ENCODE measurements around the gene ESD.
"Not testable (repeated sequence)": the region's sequence is repeated elsewhere in the genome, so short reads cannot be mapped to it uniquely, and the experiment has no call there.

Gene ESD

DNA sequence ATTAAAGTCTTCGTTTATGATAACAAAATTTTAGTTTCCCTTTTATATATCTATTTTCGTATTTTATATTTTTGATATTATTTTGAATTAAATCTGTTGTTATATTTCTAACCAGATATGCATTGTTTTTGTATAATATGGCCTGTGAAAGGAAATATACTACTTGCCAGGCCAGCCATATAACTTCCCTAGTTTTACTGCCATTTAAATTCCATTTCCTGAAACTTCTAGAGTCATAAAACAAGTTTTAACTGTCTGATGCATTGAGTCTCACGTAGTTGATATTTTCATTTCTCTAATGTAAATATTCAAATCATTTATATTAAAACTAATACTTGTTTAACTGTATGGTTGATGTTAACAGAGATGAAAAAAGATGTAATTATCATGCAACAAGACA, 13.5 kb downstream of the ESD start:
- DNase-seq: no peak

DNA sequence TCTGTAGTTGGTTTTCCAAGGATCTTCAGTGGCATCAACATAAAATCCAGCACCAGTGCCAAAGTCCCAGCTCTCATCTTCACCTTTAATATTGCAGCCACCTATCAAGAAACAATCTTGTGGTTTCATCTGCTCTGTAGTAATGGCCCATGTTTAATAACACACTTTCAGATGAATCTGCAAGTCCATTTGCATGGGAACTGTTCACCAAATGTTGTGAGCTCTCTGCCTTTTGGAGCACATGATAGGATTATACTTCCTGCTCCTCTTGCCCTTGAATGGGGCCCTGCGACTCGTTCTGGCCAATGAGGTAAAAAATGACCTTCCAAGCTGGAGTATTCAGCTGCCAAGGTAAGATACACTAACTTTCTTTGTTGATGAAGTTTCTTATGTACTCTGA, 14.3 kb downstream of the ESD start:
- DNase-seq: no peak

DNA sequence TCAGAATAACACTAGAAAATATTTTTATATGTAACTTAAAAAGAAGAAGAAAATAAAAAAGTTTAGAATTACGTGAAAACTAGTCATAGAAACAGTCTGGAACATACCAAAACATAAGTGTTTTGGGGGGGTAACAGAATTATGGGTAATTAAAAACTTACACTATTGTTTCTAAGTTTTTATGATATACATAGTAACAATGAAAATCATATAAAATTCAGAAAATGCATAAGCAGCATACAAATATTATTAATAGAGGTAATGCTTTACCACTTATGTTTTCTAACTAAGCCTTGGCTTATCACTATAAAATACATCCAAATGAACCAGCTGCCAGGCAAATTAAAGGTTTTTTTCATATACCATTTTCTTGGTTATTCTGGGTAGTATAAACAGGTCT, 14.9 kb downstream of the ESD start:
- DNase-seq: no peak

DNA sequence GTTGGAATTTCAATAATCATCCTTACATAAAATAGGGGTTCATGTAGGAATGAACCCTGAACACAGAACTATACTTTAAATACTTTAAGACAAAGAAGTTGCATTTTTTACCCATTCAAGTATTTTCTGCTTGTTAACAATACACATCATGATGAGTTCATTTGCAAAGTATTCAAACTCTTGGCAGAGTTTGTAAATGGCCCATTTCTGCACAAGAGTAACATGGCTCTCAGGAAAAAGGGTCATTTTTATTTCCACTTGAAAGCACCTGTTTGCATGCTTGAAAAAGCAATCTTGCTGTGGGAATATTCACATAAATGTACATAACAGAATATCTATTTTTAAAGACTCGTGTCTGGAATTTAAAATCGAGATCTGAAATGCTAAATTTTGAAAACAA, 18.1 kb downstream of the ESD start:
- DNase-seq: no peak

DNA sequence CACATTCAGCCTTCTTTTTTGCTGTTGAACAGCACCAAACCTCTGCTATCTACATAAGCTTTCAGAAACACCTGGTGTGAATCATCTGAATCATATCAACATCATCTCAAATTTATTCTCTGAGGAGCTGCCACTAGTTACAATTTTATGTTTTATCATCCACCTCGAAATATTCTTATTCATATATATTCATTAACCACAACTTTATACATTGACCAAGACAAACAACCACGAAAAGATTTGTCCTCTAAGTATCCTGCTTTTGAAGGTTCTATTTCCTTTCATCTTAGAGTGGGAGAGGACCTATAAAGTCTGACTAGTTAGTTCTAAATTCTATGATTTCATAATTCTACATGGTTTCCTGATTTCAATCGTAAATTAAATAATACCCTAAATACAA, 18.9 kb downstream of the ESD start:
- no peak for DNase-seq

DNA sequence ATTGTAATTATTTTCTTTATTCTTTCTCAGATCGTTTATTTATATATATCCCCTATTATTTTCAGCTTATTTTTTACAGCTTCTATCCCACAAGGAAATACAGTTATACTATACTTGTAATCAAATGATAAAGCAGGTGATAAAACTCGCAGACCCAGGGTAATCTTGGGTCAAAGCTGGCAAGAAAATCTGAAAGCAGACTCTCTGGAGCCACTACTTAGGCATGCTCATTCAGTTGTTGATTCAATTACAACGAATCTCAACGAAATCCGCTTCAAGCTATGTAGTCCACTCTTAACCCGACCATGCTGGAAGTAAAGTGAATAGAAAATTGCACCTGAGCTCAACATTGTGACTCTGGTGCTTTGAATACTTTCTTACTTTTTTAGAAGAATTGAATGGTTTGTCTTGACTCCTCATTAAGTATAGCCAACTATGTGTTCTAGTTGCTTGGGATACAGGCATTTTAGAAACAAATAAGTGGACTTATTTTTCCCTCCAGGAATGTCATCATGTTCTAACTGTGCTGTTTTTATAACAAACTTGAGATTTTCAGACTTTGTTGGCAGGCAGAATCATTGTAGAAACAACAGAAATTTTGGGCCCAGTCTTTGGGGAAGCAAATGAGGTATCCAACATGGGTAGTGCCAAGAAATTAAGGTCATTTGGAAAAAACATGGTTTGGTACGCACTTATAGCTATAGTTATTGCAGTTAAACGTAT, 21.4 kb downstream of the ESD start:
- no peak for DNase-seq

- DNase-seq: no peak
These were observed 23.4 kb downstream of the ESD start for GRCh38 chr13:46773541-46773940.

- DNase-seq: no peak
These were observed 25.3 kb downstream of the ESD start for GRCh38 chr13:46771693-46772092.

DNA sequence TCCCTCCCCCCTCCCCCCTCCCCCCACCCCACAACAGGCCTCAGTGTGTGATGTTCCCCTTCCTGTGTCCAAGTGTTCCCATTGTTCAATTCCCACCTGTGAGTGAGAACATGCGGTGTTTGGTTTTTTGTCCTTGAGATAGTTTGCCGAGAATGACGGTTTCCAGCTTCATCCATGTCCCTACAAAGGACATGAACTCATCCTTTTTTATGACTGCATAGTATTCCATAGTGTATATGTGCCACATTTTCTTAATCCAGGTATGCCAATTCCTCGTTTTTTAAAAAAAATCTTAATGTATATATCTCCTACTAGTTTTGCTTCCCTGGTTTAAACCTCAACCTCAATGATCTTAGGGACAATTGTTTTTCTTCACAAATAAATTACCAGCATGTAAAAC, 27.0 kb downstream of the ESD start:
- not testable (repeated sequence) for DNase-seq

GRCh38 chr13:46761866-46762265, 35.1 kb downstream of the ESD start:
- no peak for DNase-seq

DNA sequence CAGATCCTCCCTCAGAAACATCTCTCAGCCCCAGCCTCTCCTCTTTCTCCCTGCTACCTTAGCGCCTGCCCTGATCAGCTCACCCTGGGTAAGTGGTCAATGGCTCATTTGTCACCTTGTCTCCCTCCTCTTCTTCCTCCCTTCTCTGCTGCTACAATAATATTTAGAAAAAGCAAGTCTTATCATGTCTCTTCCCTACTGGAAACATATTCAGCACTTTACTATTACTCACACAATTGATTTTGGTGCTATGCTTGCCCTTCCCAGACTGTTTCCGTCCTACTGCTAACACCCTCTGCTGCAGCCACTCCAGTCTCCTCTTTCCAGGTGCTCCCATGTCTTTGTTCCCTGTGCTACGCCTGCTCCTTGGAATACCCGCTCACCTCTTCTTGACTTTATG, 35.8 kb downstream of the ESD start:
- DNase-seq: no peak

DNA sequence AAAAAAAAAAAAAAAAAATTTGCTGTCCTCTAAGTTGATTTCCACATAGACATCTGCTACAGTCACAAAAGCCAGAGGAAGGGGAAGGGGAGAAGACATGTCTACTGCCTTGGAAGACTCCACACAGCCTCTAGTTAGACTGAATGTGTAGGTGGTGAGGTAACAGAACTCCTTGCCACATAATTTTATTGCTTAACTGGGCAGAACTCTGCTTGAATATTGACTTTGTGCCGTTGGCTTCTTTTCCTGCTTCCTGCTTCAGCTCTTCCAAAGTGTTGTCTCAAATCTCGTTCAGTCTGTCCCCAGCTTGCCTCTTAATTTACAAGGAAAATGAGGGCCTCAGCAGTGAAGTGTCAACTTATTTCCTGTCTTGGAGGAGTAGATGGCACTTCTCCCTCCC, 37.1 kb downstream of the ESD start:
- no peak for DNase-seq

DNA sequence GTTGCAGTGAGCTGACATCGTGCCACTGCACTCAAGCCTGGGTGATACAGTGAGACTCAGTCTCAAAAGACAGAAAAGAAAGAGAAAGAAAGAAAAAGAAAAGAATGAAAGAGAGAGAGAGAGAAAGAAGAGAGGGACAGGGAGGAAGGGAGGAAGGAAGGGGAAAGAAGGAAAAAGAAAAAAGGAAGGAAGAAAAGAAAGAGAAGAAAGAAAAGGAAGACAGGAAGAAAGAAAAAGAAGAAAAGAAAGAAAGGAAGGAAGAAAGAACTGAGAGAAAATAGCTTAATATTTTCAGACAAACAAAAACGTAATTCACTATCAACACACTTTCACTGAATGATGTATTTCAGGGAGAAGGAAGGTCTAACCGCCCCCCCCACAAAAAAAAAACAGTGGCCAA, 39.3 kb downstream of the ESD start:
- DNase-seq: no peak

DNA sequence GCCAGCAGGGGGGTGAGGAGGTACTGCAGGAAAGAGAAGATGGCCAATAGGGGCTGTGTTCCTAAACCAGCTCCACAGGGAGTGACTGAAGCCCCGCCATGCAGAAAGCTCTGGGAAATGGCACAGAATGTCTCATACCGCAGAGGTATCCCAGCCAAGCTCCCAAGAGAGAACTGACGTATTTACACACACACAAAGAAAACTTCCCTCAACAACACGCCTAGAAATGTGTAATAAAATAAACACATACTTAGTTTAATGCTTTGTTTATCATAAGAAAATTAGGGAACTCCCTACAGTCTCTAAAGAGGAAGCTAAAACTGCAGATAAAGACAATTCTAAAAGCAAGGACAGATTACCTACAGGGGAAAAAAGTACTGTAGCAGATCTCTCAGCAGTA, 40.0 kb downstream of the ESD start:
- DNase-seq: no peak

GRCh38 chr13:46755508-46755907, 41.5 kb downstream of the ESD start:
- not testable (repeated sequence) for DNase-seq

DNA sequence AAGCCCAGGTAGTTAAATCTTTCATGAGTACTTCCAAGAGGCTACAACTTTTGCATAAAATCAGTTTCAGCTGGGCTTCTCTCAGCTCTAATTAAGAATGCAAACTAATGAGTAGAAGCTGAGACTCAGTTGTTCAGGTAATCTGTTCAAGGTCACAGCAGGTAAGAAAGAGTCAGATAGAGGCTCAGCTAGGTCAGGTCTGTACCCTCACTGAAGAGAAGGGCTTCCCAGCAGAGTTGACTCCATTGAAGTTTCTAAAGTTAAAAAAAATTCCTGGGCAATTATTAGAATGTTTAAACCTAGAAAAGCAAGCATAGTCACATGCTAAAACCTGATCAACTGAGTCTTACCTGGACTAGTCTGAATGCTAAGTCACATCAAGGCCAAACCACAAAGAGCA, 42.1 kb downstream of the ESD start:
- DNase-seq: no peak

DNA sequence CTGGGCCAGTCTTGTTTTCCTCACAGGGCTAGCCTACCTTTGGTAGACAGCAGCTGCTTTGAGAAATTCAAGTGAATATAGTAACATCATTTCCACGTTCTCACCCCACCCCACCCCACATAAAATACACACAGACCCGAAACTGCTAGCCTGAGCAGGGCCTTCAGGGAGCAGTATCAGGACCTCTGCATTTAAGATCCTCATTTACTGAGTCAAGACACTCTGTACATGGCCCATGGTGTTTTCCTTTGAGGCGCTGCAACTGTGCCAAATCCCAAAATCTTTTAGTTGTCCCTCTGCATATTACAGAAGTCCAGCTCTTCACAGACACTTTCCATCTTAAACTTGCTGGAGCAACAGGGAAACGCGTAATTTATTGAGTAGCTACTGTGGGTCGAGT, 43.0 kb downstream of the ESD start:
- DNase-seq: no peak

DNA sequence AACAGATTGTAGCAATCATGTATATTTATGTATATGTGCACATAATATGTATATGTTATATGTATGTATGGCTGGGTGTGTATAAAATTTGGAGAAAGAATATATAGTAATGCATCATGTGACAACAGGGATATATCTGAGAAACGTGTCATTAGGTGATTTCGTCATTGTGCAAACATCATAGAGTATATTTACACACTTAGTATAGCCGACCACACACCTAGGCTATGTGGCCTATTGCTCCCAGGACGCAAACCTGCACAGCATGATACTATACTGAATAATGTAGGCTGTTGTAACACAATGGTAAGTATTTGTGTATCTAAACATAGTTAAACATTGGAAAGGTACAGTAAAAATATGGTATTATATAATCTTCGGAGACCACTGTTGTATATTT, 43.8 kb downstream of the ESD start:
- no peak for DNase-seq

GRCh38 chr13:46751811-46752635, 44.9 kb downstream of the ESD start:
- DNase-seq: peak; percentile 65

DNA sequence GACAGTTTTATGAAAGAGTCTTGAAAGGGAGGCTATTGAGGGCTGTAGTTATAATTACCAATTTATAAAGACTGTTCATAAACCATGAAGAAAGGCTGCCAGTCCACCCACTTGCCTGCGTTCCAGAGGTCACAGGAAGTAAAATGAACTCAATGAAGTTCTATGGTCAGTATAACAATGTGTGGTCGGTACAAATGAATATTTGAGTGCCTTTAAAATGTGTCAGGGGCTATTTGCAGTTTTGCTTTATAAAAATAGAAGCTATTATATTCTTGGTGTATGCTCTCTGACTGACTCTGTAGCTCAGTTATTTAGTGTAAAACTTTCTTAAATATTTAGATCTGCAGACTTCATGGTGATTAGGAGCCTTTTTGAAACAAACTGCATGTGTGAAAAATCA, 47.0 kb downstream of the ESD start:
- no peak for DNase-seq

GRCh38 chr13:46748300-46748699, 48.7 kb downstream of the ESD start:
- DNase-seq: no peak

DNA sequence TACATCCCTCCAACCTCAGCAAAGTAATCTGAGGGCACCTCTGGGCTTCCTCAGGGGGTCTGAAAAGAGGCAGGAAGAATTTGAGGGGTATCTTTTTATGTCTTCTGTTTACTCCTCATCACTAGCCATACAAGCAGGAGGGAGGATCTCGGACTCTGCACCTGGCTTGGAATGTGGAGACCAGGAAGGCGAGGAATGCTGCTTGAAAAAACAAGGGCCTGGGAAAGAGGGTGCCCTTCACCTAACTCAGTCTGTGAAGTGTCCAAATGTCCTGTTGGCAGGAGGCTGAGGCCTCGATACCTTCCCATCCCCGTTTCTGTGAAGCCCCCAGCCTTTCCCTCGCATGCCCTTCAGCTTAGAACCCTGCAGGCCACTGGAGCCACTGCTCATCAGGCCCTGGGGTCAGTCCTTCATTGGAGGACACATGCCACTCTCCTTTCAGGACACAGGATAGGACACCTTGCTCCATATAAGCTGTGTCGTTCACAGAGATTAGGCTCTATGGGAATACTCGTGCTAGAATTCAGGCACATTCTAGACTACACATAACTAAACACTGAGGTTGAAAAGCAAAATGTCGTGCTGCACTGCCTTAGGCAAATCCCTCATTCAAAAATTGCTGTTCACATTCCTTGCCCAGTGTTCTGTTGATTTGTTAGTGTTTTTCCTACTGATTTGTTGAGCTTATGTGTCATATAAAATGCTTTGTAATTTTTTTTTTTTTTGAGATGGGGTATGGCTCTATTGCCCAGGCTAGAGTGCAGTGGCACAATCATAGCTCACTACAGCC, 49.7 kb downstream of the ESD start:
- no peak for DNase-seq

DNA sequence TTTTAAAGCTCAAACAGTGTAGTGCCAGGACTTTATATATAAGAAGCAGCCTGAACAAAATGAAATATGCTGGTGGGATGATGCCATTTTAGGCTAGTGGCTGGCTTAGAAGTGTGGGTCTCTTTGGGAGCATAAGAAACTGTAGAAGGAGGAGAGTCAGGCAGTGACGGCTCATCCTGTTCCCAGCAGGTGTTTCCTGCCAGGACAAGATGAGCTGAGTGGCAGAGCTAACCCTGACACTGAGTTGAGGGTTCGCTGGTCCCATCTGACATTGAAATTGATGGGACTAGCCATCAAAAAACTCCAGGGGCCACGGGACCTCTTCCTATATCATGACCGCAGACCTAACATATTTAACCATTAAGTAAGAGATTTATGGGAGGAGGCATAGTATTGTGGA, 51.3 kb downstream of the ESD start:
- DNase-seq: no peak

GRCh38 chr13:46745062-46745461, 51.9 kb downstream of the ESD start:
- no peak for DNase-seq
